Activated T-cell treated with anti-CD3 and anti-CD28 coated beads for 1 hour (primary cell): Measurements from ENCODE around the gene UNK.
A peak's percentile ranks its signal among the peaks of the same experiment; 100 is the strongest.
"Not testable (repeated sequence)": the region's sequence is repeated elsewhere in the genome, so short reads cannot be mapped to it uniquely, and the experiment has no call there.

Source experiments
- DNase-seq: peaks from one replicate; pipeline ENCODE4 v3.0.0-alpha.2; 2020; ENCODE audit warnings: low read depth

Gene UNK

GRCh38 chr17:75755205-75755901 is 29.3 kb upstream of the UNK start:
- DNase-seq = no peak

DNA sequence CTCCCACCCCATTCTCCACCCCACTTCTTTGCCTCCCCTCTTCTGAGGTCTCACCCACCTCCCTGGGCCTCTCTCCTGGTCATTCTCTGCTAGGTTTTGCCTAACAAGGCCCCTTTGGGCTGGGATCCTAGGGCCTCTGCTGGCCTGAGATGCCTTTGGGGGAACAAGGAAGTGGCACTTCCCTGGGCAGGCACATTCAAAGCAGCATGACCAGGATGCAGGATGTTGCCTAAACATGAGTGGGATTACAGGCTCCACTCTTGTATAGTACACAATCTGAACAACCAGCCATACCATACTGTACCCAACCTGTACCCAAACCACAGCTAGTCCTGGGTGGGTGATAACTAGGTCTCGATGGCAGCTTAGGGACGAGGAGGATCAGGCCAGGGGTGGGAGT is 28.6 kb upstream of the UNK start:
- no peak for DNase-seq

DNA sequence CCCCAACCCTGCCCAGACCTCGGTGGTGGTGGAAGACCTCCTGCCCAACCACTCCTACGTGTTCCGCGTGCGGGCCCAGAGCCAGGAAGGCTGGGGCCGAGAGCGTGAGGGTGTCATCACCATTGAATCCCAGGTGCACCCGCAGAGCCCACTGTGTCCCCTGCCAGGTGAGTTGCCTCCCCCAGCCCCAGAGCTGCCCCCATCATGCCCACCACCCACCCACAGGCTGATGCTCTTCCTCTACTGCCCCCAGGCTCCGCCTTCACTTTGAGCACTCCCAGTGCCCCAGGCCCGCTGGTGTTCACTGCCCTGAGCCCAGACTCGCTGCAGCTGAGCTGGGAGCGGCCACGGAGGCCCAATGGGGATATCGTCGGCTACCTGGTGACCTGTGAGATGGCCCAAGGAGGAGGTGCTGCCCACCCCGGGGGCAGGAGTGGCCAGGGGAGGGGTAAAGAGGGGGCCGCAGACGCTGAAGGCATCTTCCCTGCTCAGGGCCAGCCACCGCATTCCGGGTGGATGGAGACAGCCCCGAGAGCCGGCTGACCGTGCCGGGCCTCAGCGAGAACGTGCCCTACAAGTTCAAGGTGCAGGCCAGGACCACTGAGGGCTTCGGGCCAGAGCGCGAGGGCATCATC is 28.0 kb upstream of the UNK start:
- no peak for DNase-seq

DNA sequence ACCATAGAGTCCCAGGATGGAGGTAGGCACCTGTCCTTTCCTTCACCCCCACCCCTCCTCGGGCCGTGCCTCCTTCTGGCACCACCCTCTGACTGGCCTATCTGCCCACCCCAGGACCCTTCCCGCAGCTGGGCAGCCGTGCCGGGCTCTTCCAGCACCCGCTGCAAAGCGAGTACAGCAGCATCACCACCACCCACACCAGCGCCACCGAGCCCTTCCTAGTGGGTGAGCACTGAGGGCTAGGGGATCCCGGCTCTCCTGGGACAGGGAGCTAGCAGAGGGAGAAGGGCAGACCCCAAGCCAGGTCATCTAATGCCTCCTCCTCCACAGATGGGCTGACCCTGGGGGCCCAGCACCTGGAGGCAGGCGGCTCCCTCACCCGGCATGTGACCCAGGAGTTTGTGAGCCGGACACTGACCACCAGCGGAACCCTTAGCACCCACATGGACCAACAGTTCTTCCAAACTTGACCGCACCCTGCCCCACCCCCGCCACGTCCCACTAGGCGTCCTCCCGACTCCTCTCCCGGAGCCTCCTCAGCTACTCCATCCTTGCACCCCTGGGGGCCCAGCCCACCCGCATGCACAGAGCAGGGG is 27.4 kb upstream of the UNK start:
- no peak for DNase-seq

- DNase-seq = no peak
These were observed 26.3 kb upstream of the UNK start for GRCh38 chr17:75758131-75758905.

DNA sequence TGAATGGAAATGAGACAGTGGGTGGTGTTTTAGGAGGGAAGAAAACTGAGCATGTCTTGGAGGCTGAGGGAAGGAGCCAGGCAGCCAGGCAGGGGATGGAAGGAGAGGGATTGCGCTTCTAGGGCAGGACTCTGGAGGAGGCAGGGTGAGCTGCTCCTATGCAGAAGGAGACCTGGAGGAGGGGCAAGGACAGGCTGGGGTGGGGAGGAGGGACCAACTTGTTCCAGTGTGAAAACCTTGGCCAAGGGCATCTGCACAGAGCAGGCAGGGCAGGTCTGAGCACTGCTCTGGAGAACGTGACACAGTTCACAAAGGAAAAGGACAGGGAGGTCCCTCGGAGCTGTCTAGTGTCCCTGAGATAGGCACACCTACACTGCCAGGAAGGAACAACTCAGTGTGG is 25.1 kb upstream of the UNK start:
- DNase-seq = no peak

DNA sequence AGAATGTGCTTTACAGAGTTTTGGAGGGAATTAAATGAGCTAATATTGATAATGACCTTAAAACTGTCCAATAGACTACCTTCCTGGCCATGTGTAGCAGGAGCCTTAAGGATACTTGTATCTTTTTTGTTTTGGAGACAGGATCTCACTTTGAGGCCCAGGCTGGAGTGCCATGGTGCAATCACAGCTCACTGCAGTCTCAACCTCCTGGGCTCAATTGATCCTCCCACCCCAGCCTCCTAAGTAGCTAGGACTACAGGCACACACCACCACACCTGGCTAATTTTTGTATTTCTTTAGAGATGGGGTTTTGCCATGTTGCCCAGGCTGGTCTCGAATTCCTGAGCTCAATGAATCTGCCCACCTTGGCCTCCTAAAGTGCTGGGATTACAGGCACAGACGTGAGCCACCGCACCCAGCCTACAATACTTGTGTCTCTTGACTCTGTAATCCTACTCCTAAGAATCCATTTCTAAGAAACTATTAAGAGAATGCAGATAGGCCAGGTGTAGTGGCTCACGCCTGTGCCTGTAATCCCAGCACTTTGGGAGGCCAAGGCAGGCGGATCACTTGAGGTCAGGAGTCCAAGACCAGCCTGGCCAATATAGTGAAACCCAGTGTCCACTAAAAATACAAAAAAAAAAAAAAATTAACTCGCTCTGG is 24.5 kb upstream of the UNK start:
- not testable (repeated sequence) for DNase-seq

GRCh38 chr17:75762513-75763268 is 21.9 kb upstream of the UNK start:
- no peak for DNase-seq

GRCh38 chr17:75763269-75763607 is 21.4 kb upstream of the UNK start:
- DNase-seq = no peak

- DNase-seq = no peak
These were observed 20.8 kb upstream of the UNK start for GRCh38 chr17:75763613-75764416.

- no peak for DNase-seq
These were observed 20.2 kb upstream of the UNK start for GRCh38 chr17:75764417-75764710.

GRCh38 chr17:75764711-75765421 is 19.7 kb upstream of the UNK start, which contains the start of gene GALK1:
GALK1 (minus strand) TSS chr17:75765192; CDS start chr17:75765136, 56 bp downstream.
- DNase-seq = peak; percentile 68

GRCh38 chr17:75765981-75766380 is 18.6 kb upstream of the UNK start:
- DNase-seq = no peak

DNA sequence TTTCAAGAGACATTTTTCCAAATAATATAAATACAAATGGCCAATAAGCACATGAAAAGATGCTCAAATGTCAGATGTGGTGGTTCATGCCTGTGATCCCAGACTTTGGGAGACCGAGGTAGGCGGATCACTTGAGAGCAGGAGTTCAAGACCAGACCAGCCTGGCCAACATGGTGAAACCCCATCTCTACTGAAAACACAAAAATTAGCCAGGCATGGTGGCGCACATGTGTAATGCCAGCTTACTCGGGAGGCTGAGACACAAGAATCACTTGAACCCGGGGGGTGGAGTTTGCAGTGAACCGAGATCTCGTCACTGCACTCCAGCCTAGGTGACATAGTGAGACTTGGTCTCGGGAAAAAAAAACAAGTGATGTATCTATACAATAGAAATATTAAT is 16.7 kb upstream of the UNK start:
- DNase-seq = no peak

- no peak for DNase-seq
These were observed 15.1 kb upstream of the UNK start for GRCh38 chr17:75769536-75769935.

DNA sequence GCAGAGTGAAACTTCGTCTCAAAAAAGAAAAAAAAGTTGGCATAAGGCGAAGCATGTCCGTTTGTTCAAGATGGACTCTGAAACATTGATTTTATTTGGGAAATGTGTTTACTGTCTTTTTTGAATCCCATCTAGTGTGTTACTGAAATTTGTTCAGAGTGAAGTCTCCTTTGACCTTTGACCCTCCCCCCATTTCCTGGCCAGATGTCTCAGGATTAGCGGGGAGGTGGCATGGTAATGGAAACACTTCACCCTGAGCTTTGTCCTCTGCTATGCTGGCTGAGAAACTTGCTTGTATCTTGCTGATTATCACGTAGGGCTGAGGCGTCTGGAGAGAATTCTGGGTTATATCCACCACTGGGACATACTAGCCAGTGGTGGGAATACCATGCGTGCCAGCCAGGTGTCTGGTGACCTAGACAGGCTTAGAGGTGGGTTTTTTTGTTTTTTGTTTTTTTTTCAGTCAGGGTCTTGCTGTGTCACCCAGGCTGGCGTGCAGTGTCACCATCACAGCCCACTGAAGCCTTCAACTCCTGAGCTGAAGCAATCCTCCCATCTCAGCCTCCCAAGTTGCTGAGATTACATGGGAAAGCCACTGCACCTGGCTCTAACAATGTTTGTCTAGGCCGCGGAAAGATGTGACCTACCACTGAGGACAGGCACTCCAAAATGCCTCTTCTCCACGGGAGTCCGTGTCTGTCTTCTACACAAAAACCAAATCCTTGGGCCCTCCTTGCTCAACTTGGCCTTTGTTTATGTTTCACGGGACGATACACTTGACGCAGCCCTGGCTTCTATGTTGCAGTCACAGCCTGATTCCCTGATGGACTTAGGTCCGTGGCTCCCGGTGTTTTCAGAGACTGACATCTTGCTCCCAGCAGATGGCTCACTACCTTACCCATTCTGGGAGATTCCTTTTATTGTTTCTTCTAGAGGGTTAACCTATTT is 13.0 kb upstream of the UNK start:
- DNase-seq = no peak

DNA sequence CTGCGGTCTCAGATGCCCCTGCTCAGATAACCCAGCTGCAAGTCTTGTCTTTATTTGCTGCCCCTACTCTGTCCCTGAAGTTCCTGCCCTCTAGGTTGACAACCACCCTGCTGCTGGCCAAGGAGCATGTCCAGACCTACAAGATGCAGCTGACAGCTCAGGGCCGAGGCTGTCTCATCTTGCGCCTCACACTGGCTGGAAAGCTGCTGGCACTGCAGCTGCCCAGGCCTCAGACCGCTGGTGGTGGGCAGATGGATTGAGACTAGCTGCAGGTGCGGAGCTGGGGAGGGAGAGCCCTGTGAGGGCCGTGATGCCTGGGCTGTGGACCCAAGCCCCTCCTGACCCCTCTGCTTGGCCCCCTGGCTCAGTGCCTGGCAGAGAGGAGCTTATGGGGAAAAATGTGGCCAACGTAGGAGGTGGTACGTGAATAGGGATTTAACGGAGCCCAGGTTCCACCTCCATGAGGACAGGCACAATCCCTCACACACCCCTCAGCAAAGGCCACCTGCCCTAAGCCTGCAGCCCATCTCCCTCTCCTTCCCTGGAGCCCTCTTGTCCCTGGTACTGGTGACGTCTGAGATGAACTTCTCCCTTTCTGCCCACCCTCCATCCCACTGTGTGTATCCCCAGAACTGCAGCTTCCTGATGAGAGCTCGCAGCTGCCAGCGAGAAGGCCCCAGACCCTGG is 11.3 kb upstream of the UNK start:
- DNase-seq = no peak

GRCh38 chr17:75773808-75774470 is 10.7 kb upstream of the UNK start:
- DNase-seq = no peak
